M059J (cell line): Measurements from ENCODE around the gene ZBTB17. TPM values are rescaled to one million over a fixed set of nuclear protein-coding genes. Genes with fewer than 3 reads are reported as not detected.
A peak's percentile ranks its signal among the peaks of the same experiment; 100 is the strongest.
"Not testable (repeated sequence)": the region's sequence is repeated elsewhere in the genome, so short reads cannot be mapped to it uniquely, and the experiment has no call there.

Experiments used
- DNase-seq: peaks from one replicate; pipeline ENCODE4 v3.0.0-alpha.2; 2012; ENCODE audit warnings: low read depth
- total RNA-seq: library from RNA; depleted of rRNA; stranded (reverse); fragments of >200 nt; shearing (Covaris generic); gene quantifications from 2 replicates; pipeline ENCODE4 v1.2.3, GENCODE V29; 2014; rRNA removed

The ZBTB17 gene
- total RNA-seq = 26.6 and 37.6 TPM in 2 replicates

DNA sequence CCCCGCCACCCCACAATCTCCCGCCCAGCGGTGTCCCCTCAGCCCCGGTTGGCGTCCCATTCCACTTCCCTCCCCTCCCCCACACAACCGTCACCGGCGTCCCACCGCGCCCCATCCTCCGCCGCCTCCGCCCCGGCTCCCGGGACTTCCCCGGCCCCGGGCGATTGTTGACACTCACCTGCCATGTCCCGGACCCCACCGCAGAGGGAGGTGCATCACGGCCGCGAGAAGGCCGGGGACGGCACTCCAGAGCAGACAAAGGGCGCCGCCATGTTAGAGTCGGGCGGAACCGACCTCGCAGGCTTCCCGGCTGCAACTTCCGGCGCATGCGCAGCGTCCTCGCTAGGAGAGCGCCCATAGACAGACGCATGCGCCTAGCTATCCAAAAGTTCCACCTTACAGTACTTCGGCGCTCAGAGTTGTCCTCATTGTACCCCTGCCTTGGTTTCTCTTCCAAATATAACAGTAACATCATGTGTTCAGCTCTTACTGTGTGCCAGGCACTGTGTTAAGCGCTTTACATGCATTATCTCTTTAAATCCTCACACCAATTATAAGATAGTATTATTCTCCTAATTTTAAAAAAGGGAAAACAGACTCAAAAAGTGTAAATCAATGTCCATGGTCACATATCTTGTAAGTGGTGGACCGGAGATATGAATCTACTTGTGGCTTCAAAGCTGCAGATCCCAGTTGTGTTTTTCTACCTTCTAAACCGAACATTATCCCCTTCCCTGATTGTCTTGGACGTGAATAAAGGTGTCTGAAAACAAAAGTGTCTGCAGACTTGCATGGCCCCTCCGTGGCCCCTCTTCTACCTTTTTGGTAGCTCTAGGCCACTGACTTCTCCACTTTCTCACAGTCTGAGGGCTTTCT is at the start of gene ZBTB17:
Gene ZBTB17, minus strand, starts transcription at position 297 of the 876 bp plus-strand sequence. CDS start 27,606 bp downstream, outside the sequence.
- peak; percentile 92 for DNase-seq

DNA sequence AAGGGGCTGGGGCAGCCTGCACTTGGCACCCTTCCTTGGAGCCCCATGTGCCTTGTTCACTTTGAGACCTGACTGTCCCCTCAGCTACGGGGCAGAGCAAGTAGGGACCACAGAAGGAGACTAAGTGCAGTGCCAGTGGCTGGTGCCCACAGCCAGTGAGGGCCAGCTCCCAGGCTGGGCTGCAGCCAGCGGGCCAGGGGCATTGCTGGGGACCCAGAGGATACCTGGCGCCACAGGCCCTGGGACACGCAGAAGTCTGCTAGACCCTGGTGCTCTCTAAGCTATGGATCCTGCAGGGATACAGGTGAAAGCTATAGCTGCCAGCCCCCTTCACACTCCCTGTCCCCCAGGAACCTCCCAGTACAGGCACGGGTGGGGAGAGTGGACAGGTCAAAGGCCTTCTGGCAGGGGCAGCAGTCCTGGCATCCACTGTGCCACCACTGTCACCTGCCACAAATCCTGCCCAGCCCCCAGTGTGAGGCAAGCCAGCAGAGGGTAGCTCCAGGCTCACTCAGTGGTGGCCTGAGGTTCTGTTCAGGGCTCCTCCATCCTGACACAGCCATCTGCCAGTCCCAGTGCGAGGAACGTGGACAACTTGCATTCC is 47.3 kb upstream of the ZBTB17 start:
- no peak for DNase-seq

DNA sequence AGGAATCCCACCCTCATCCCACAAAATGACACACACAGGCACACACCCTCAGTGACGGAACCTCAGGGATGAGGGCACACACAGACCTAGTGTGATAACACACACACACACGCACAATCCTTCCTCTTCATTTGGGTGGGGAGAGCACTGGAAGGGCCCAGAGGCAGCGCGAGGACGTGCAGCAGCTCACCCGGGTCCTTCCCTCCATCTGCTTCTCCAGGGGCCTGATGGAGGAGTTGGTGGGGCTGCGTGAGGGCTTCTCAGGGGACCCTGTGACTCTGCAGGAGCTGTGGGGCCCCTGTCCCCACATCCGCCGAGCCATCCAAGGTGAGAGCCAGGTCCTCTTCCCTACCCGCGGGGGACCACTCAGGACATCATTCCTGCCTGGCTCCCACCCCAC is 46.5 kb upstream of the ZBTB17 start:
- no peak for DNase-seq

DNA sequence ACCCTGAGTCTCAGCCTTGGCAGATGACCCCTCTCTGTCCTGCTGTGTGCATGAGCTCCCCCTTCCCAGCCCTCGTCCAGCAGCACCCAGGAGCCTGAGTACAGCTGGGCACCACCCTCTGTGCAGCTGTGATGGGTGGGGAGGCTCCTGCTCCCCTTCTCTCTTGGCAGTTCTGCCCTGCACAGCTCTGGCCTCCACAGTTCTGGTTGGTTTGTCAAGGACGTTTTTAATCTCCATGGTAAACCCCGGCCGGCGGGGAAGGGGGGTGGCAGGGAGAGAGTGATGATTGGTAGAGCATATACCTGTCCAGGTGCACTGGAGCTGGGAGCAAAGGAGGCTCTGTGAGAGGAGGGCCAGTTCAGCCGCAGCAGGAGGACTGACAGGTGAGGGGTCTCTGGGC is 45.8 kb upstream of the ZBTB17 start, which contains the start of gene CLCNKA:
Gene CLCNKA, plus strand, starts transcription at position 356 of the 400 bp plus-strand sequence. CDS start 584 bp downstream, outside the sequence.
- DNase-seq = no peak

DNA sequence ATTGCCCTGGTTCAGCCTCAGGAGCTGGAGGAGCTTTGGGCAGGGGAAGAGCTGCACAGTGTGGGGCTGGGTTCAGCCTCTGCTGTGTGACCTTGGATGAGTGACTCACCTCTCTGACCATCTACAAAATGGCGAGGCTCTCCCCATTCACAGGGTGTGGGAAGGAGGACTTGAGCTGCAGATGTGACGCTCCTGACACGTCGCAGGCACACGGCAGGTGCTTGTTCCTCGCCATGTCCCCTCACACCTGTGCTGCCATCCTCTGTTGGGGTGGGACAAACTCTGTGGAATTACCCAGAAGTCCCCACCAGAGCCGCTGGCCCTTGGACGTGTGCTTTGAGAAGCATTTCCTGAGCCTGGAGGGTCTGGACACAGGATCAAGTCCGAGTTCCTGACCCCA is 45.0 kb upstream of the ZBTB17 start:
- DNase-seq = not testable (repeated sequence)

DNA sequence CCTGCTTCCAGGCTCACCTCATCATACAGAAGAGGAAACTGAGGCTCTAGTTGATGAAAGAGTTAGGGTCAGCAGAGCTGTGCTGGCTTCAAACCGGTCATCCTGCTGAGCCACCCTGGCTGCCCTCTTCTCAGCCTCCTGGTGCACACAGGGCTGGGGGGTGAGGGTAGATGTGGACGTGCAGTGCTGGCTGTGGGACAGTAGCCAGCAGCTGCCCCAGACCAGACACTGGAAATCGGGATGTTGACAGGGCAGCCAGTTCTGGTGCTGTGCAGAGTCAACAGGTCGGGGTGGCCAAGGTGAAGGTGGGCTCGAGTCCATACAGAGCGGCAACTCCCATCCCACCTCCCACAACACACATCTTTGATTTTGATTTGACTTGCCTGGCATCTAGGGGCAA is 44.4 kb upstream of the ZBTB17 start:
- peak; percentile 22 for DNase-seq

DNA sequence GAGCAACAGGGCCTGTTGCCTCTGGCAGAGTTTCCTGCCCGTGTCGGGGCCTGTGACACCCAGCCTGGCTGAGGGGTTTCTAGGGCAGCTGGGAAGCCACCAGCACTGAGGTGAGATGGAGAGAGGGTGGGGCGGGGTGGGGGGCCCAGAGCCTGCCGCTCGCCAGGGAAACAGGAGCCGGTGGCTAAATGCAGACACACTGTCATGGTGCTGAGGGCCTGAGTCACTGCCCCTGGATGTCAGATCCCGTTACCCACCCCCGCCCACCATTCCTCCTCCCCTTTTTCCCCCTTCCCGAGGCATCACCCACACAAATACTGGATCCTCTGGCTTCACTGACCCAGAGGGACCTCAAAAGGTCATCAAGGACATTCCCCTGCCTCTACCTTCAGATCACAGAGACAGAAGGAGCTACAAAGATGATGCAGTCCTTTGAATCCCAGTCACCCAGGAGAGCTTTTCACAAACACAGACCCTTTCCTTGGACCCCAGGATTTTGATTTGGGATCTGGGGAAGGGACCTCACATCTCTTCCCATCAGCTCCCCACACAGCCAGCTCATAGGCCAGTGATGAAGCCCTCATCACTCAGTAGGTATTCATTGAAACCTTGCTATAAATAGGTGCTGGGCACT is 43.9 kb upstream of the ZBTB17 start:
- DNase-seq = peak; percentile 62

DNA sequence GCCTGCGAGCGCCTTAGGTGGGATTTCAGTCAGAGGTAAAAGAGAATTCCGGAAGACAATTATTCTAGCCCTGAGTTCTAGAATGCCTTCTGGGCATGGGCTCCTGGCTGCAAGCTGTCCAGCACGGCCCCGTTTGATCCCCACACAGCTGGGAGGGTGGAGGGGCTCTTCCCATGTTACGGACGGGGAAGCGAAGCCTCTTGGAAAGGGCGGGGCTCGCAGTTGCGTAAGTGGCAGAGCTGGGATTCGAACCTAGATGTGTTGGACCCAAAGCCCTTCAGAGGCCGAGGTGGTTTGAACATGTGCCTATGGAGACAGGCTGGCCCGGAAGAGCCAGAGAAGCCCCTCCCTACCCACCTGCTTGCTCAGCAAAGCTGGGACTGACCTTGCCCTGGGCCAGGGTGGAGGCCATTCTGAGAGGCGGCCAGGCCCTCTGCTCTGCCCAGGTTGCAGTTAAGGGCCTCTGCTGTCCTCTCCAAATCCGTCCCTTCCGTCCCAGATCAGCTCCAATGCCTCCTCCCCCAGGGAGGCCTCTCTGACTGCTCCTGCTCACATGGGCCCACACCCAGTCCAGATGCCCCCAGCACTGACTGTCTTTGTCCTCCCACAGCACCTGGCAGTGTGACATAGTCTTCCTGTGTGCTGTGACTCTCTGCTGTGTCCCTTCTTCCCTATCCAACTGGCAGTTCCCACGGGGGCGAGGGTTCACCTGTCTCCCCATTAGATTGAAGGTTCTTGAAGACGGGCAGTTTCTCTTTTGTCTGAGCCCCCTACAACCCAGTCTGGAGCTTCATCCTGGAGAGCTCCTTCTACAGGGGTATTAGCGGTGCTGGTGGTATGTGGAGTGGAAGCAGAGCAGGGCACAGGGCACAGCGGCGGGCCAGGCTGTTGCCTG is 43.1 kb upstream of the ZBTB17 start:
- no peak for DNase-seq

DNA sequence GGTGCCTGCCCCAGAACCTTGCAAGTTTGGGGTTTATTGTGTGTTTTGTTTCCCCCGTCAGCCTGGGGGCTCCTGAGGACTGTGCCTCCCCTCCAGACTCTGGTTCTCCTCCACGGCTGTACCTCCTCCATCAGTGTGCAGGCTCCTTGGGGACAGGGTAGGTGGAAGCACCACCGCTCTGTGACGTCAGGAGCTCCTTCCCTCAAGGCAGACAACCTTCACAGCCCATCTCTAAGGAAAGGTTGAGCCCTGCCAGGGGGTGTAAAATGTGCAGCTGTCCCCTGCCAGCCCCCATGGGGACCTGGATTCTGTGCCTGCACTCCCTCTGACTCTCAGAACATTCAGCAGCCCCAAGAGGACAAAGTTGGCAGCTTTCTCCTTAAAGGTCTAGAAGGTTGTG is 42.4 kb upstream of the ZBTB17 start:
- DNase-seq = no peak

DNA sequence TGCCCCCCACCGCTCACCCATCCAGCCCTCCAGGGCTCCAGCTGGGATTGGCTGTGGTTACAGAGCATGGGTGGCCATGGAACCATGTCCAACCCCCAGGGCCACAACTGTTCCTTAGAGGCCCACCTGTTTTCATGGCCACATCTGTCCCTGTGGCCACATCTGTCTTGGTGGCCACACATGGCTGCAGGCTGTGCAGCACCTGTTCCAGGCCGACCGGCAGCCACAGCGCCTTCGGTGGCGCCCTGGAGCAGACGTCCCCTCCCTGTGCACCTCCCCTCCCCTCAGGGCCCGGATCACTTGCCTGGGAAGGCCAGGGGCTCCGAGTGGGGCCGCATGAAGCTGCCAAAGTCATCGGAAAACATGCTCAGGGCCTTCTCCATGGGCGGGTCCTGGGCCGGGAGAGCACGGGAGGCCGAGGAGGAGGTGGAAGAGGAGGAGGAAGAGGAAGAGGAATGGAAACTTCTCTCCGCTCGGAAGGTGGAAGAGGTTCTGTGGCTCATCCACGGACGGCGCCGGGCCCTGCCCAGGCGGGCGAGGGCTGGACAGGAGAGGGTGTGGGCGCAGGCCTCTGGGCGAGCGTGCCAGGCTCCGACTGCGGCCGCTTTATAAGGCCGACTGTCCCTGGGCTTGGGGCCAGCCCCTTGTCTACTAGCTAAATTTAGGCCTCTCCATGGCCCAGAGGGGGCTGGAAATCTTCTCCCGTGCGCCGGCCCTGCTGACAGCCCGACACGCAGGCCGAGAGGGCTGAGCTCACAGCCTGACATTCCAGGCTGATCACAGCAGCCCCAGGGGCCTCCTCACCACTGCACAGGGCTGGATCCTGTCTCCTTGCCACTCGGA is 41.8 kb upstream of the ZBTB17 start, which contains the start of gene HSPB7:
Gene HSPB7, minus strand, starts transcription at position 583 of the 843 bp plus-strand sequence. Its CDS starts 80 bp downstream, at position 503.
- DNase-seq = peak; percentile 76

DNA sequence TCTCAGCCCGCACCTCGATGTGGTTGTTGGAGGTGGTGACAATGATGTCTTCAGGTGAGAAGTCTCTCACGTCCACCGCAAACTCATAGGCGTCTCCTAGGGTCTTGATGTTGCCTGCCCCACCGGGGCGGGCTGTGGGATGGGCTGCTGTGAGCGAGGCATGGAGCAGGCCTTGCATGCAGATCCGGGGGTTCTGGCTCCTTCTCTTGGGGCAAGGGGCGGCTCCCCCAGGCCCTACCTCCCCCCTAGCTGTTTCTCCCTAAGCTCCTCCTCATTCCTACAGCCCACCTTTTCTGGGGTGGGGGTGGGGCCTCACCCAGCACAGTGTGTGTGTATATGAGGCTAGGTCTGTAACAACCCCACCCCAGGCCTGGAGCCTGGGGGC is 41.2 kb upstream of the ZBTB17 start:
- no peak for DNase-seq

DNA sequence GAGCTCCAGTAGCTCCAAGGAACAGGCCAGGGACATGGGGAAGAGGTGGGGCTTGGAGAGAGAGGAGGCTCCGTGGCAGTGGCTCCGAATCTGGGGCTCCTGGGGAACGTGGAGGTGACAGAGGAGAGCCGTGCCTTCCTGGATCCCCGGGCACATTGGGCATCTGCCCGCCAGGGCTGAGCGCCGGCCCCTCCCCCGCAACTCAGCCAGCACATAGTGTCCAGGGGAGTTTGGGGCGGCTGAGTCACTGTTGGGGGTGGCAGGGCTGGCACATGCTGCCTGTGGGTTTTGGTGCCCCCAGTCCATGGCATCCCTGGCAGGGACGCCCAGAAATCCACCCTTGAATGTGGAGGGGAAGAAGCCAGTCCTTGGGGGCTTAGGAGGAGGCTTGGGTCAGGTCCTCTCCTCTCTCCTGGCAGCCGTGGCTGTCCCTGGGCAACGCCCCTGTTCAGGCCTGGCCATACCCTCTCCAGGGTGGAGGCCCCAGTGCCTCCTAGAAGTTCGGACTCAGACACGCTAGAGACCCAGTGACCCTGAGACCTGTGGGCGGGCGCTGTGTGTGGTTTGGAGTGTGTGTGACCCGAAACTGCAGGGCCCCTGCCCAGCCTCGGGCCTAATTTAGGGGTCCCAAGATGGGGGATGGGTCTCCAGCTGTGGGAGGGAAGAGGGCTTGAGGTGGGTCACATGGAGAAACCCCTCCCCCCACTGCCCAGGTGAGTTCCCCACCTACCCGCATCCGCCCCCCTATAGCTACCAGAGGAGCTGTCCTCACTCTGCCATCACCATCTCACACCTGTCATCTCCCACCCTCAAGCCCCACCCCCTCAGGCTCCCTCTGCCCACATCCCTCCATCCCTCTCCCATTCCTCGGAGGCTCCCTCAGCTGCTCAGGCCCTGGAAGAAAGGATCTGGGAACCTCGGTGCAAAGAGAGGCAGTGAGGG is 40.3 kb upstream of the ZBTB17 start:
- DNase-seq = peak; percentile 74

DNA sequence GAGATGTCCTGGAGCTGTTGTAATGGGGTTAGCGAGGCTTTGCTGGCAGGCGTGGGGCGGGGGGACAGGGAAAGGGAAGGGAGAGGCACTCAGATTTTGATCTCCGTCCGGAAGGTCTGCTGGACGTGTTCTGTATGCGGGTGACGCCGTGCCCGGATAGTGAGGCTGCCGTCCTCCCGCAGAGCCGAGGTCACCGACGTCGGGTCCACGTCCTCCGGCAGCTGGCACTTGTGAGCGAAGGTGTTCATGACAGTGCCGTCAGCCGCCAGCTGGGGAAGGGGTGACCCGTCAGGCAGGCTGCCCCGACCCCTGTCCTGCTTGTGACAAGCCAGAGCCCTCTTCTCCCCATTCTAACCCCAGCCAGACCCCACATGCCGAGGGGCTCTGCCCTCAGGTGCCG is 39.6 kb upstream of the ZBTB17 start:
- no peak for DNase-seq

DNA sequence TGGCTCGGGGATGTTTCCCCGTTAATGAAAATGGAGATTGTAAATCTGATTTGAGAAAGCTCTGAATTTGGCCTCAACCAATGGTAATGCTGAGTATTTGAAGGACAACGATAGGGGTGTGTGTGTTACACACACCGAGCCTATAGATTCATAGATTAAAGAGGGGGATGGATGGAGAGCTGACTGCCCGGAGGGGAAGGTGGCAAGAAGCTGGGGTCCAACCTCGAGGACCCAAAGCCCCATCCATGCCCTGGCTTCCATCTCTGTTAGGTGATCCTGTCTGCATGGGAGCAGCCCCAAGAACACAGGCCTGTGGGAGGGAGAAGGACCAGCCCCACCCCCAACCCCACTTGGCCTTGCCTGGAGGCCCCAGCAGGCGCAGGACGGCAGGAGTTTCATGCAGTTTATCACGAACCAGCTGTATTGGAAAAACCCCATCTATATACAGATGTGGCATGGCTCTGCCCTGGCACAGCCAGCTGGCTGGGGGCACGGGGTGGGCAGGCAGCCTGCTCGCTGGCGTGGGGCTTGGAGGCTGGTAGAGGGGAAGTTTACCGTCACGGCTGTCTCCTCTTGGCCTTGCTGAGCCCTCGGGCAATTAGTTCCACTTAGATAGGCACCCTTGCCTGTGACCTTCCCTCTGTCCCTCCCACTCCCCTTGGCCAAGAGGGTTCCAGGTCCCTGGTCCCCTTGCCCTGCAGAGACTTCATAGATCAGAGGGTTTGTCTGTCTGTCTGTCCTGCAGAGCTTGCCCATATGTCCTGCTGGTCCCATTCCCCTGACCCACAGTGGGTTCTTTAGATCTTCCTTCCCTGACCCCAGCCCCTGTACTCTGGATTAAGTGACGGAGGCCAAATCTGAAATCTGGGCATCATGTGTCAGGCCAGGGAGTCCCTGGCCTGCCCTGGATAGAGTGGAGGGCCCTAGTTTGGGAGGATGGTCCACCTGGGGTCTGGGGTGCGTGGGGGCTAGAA is 38.9 kb upstream of the ZBTB17 start:
- peak; percentile 42 for DNase-seq

DNA sequence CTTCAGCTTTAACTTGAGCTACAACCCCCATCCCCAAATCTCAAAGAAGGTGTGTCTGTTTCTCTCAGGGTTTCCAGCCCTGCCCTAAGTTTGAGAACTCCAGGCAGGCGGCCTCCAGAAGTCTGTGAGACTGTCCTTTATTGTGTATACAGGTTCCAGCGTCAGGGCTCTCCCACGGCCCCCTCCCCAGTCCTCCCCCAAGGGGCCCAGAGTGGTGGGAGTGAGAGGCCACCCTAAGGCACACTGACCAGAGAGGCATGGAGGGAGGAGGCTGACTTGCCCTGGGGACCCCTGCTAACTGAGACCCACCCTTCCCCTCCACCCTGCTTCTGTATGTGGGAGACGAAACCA is 38.0 kb upstream of the ZBTB17 start:
- DNase-seq = no peak

DNA sequence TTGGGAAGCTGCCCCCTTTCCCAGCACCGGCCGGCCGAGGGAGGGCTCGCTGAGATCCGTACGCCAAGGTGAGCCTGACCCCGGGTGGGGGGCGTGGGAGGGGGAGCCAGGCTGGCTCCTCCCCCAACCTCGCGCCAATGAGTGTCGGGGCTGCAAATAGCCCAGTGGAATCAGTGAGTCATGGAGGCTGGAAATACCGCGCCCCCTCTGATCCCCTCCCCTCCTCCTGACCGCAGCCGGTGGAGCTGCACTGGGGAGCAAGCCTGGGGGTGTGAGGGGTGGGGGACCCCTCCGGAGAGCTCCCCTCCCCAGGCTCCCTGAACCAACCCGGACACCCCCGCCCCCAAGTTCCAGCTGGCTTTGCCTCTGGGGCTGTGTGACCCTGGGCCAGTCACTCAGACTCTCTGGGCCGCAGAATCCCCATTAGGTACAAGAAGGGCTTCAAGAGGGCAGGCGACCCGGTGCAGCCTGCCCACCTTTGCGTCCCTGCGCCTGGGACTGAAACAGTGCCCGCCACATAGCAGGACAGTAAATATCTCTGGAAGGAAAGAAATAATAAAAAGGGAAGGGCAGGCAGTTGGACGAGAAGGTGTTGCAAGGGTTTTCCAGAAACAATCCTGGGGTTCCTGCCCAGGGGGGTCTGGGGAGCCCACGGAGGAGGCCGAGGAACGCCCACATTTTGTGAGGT is 37.5 kb upstream of the ZBTB17 start:
- DNase-seq = peak; percentile 87

DNA sequence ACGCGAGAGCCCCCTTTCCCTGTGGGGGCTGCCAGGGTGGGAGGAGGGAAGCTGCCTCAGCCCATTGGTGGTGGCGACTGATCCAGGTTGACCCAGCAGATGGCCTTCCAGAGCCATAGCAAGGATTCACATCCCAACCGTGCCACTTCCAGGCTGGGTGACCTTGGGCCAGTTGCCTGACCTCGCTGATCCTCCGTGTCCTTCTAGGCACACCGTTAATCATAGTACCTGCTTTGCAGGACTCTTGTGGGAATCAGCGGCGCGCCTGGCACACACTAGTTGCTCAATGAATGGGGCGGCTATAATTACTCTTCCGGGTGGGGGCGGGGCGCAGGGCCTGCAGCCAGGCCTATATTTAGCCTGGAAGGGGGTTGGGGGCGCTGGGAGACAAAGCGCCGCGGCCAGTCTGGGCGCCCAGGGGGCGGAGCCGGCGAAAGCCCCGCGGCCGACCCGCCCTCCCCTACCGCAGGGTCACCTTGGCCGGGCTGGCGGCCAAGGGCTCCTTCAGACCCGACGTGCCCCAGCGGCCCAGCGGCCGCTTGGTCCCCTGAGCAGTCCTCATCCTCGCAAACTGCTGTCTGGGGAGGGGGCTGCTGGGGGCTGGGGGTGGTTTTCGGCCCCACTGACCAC is 36.8 kb upstream of the ZBTB17 start:
- DNase-seq = peak; percentile 93
